ENCODE measurements around the gene SPEN.

DNA sequence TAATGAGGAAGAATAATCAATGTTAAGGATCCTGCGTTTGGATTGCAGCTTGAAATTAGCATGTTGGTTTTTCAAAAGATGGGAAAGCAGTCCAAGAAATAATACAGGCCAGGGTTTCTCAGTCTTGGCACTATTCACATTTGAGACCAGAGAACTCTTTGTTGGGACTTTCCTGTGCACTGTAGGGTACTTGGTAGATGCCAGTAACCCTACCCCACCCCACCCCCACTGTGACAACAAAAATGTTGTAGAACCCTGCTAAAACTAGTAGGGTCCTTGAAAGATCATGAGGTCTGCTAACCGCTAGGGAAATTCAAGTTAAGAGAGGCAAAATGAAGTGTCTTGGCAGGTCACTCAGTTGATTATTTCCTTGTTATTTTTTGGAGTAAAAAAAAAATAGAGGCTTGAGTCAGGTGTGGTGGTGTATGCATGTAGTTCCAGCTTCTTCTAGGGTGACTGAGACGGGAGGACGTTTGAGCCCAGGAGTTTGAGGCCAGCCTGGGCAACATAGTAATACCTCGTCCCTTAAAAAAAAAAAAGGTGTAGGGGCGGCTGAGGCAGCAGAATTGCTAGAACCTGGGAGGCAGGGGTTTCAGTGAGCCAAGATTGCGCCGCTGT lies 53.3 kb downstream of the SPEN start:
- no peak for TF ChIP-seq CTCF (IDR thresholded peaks at IDR 0.05)
- no peak for TF ChIP-seq POLR2AphosphoS5 (IDR thresholded peaks at IDR 0.05; ENCODE audit: low read depth, low read length)
- no peak for TF ChIP-seq SMC3 (IDR thresholded peaks at IDR 0.05; ENCODE audit: low read depth, low read length)
- TF ChIP-seq YY1 (IDR thresholded peaks at IDR 0.05; ENCODE audit: low read depth): no peak
